GM23338 (cell line): ENCODE measurements around the gene KRT79. TPM values are rescaled to one million over a fixed set of nuclear protein-coding genes. Genes with fewer than 3 reads are reported as not detected.

Experiments used
- ATAC-seq: fragments of 200-7000 bp; cut with Tn5 transposase; 3 replicates; pipeline ENCODE4 v1.9.1; 2020
- DNase-seq: peaks from one replicate; pipeline ENCODE4 v3.0.0-alpha.2; 2015; ENCODE audit warnings: low spot score
- H2AFZ ChIP-seq: fragments of 200-600 bp; sonication (generic); 2 replicates; pipeline ENCODE4 v1.8.0; 2016; ENCODE audit warnings: antibody characterized with exemption, mild to moderate bottlenecking, moderate library complexity
- H3F3A ChIP-seq: fragments of 200-600 bp; sonication (generic); replicated peaks from 2 replicates; pipeline ENCODE4 v1.8.0; 2017; ENCODE audit warnings: antibody characterized with exemption, mixed run types, low read depth
- H3K27ac ChIP-seq: fragments of 200-600 bp; sonication (generic); 2 replicates; pipeline ENCODE4 v1.6.1; 2016; ENCODE audit warnings: low read depth
- H3K27me3 ChIP-seq: fragments of 200-600 bp; sonication (generic); 2 replicates; pipeline ENCODE4 v1.8.0; 2016; ENCODE audit warnings: mild to moderate bottlenecking, mixed run types, moderate library complexity; ENCODE audit not compliant: insufficient read depth
- H3K36me3 ChIP-seq: fragments of 200-600 bp; sonication (generic); 2 replicates; pipeline ENCODE4 v1.8.0; 2016; ENCODE audit warnings: mild to moderate bottlenecking; ENCODE audit not compliant: insufficient read depth
- H3K4me1 ChIP-seq: fragments of 200-600 bp; sonication (generic); 2 replicates; pipeline ENCODE4 v1.8.0; 2016; ENCODE audit warnings: mild to moderate bottlenecking, moderate library complexity; ENCODE audit not compliant: insufficient read depth
- H3K4me2 ChIP-seq: fragments of 200-600 bp; sonication (generic); 2 replicates; pipeline ENCODE4 v1.7.1; 2017; ENCODE audit warnings: mixed run types
- H3K4me3 ChIP-seq: fragments of 200-600 bp; sonication (generic); 2 replicates; pipeline ENCODE4 v1.6.1; 2016; ENCODE audit warnings: mixed run types
- H3K79me2 ChIP-seq: fragments of 200-600 bp; sonication (generic); replicated peaks from 2 replicates; pipeline ENCODE4 v1.8.0; 2017; ENCODE audit warnings: mild to moderate bottlenecking; ENCODE audit not compliant: insufficient read depth
- H3K9me2 ChIP-seq: fragments of 200-600 bp; sonication (generic); 2 replicates; pipeline ENCODE4 v1.8.0; 2017; ENCODE audit not compliant: insufficient read depth
- H4K20me1 ChIP-seq: fragments of 200-600 bp; sonication (generic); replicated peaks from 2 replicates; pipeline ENCODE4 v1.8.0; 2017; ENCODE audit warnings: mild to moderate bottlenecking; ENCODE audit not compliant: insufficient read depth
- H3K27ac Mint-ChIP-seq: 2 replicates; pipeline ENCODE4 v1.8.0; 2020; ENCODE audit warnings: inconsistent platforms, mild to moderate bottlenecking, moderate library complexity, mixed read lengths
- H3K27me3 Mint-ChIP-seq: 3 replicates; pipeline ENCODE4 v1.8.0; 2022; ENCODE audit warnings: low read depth, mild to moderate bottlenecking, moderate library complexity, mixed read lengths, inconsistent platforms; ENCODE audit not compliant: insufficient read depth, poor library complexity
- H3K36me3 Mint-ChIP-seq: 3 replicates; pipeline ENCODE4 v1.8.0; 2021; ENCODE audit warnings: low read depth, mild to moderate bottlenecking, inconsistent platforms, moderate library complexity, mixed read lengths
- H3K4me1 Mint-ChIP-seq: 3 replicates; pipeline ENCODE4 v1.8.0; 2020; ENCODE audit warnings: mild to moderate bottlenecking, inconsistent platforms, mixed read lengths
- H3K4me3 Mint-ChIP-seq: 3 replicates; pipeline ENCODE4 v1.8.0; 2021; ENCODE audit warnings: moderate library complexity, mild to moderate bottlenecking, inconsistent platforms, mixed read lengths
- H3K9me3 Mint-ChIP-seq: 3 replicates; pipeline ENCODE4 v1.8.0; 2020; ENCODE audit warnings: moderate library complexity, mild to moderate bottlenecking, inconsistent platforms, mixed read lengths
- CREB1 ChIP-seq: fragments of 250-450 bp; sonication (Bioruptor Pico); IDR thresholded peaks from 2 replicates; pipeline ENCODE4 v1.5.0; 2020; ENCODE audit warnings: low read depth, mild to moderate bottlenecking, moderate library complexity
- CTCF ChIP-seq, 2 experiments: fragments of 200-600 bp in 1 of 2; sonication (generic) in 1 of 2; conservative IDR thresholded peaks; 2 replicates each; pipeline versions ENCODE4 v1.5.1 to v1.6.1; 2016 to 2017; ENCODE audit warnings: antibody characterized with exemption in 2 of 2, low read depth in 2 of 2, mild to moderate bottlenecking in 2 of 2, moderate library complexity in 1 of 2
- EZH2 ChIP-seq: fragments of 200-600 bp; sonication (generic); IDR thresholded peaks from one replicate; pipeline ENCODE4 v1.8.0; 2017; ENCODE audit warnings: antibody characterized with exemption, mild to moderate bottlenecking, low read depth; ENCODE audit not compliant: unreplicated experiment
- EZH2phosphoT487 ChIP-seq: fragments of 200-600 bp; sonication (generic); IDR thresholded peaks from one replicate; pipeline ENCODE4 v1.8.1; 2018; ENCODE audit warnings: antibody characterized with exemption; ENCODE audit not compliant: unreplicated experiment
- JUNB ChIP-seq: IDR thresholded peaks from one replicate; pipeline ENCODE4 v1.6.1; 2016; ENCODE audit warnings: antibody characterized with exemption; ENCODE audit not compliant: unreplicated experiment
- NANOG ChIP-seq: IDR thresholded peaks from 2 replicates; pipeline ENCODE4 v1.6.1; 2016; ENCODE audit warnings: antibody characterized with exemption, borderline replicate concordance
- POLR2AphosphoS5 ChIP-seq: IDR thresholded peaks from 2 replicates; pipeline ENCODE4 v1.6.1; 2016; ENCODE audit warnings: antibody characterized with exemption, low read depth
- REST ChIP-seq: IDR thresholded peaks from one replicate; pipeline ENCODE4 v1.6.1; 2018; ENCODE audit warnings: antibody characterized with exemption; ENCODE audit not compliant: unreplicated experiment
- STAT1 ChIP-seq: IDR thresholded peaks from one replicate; pipeline ENCODE4 v1.6.1; 2016; ENCODE audit warnings: antibody characterized with exemption; ENCODE audit not compliant: unreplicated experiment
- ZNF114 ChIP-seq: fragments of 250-450 bp; sonication (Bioruptor Pico); IDR thresholded peaks from 2 replicates; pipeline ENCODE4 v1.5.0; 2020; ENCODE audit warnings: mild to moderate bottlenecking, moderate library complexity
- ZNF331 ChIP-seq: fragments of 250-450 bp; sonication (Bioruptor Pico); IDR thresholded peaks from 2 replicates; pipeline ENCODE4 v1.5.0; 2020; ENCODE audit warnings: low read depth, mild to moderate bottlenecking, moderate library complexity
- ZNF462 ChIP-seq: fragments of 250-450 bp; sonication (Bioruptor Pico); IDR thresholded peaks from 2 replicates; pipeline ENCODE4 v1.5.0; 2020; ENCODE audit warnings: mild to moderate bottlenecking, moderate library complexity
- polyA plus RNA-seq: library from polyadenylated mRNA; unstranded; fragments of >200 nt; fragmentation: Nextera tagmentation; extraction: Ambion mirVana; gene quantifications from 2 replicates; pipeline ENCODE4 v1.2.1, GENCODE V29; 2016
- total RNA-seq: library from RNA; depleted of rRNA; stranded (reverse); fragments of >200 nt; shearing (Covaris generic); gene quantifications from 2 replicates; pipeline ENCODE4 v1.2.3, GENCODE V29; 2014
- TF ChIP-seq, protein P1 (sequence below): IDR thresholded peaks from 2 replicates; pipeline ENCODE4 v1.6.1; 2016; ENCODE audit warnings: antibody characterized with exemption

The KRT79 gene
- total and polyA plus RNA-seq, 2 experiments from 2014 or later: 0.21 TPM; not detected in 1

GRCh38 chr12:52857500-52857899, 23.4 kb upstream of the KRT79 start:
- Histone ChIP-seq H3K4me2 (no peak overlapping the region), H3F3A (no peaks in the 10 kb centered on the region), H3K79me2 (no peaks in the 10 kb centered on the region), H3K36me3 (no peaks in the 10 kb centered on the region), H3K4me1 (no peaks in the 10 kb centered on the region), H3K9me2 (no peaks in the 10 kb centered on the region), H3K27ac (no peak overlapping the region), H2AFZ (no peak overlapping the region), H3K27me3 (no peaks in the 10 kb centered on the region), H4K20me1 (no peaks in the 10 kb centered on the region), H3K4me3 (no peak overlapping the region)
- TF ChIP-seq CREB1 (no peak), ZNF114 (CRISPR knock-in tag) (no peak), ZNF462 (CRISPR knock-in tag) (no peak), EZH2 (no peak), NANOG (no peak), JUNB (no peak), REST (no peak), EZH2phosphoT487 (no peak), ZNF331 (CRISPR knock-in tag) (no peak), CTCF (conservative IDR thresholded peaks at IDR 0.05; ENCODE audit: low read depth in 2 of 2) (no peak), POLR2AphosphoS5 (no peak), STAT1 (no peak)
- TF ChIP-seq, protein P1, sequence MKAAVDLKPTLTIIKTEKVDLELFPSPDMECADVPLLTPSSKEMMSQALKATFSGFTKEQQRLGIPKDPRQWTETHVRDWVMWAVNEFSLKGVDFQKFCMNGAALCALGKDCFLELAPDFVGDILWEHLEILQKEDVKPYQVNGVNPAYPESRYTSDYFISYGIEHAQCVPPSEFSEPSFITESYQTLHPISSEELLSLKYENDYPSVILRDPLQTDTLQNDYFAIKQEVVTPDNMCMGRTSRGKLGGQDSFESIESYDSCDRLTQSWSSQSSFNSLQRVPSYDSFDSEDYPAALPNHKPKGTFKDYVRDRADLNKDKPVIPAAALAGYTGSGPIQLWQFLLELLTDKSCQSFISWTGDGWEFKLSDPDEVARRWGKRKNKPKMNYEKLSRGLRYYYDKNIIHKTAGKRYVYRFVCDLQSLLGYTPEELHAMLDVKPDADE: no peak
- DNase-seq (no peak), ATAC-seq (no peak)
- no peak overlapping the region for H3K4me3 Mint-ChIP-seq
- H3K27ac Mint-ChIP-seq: no peak overlapping the region
- no peaks in the 10 kb centered on the region for H3K36me3 Mint-ChIP-seq
- H3K4me1 Mint-ChIP-seq: no peaks in the 10 kb centered on the region
- no peaks in the 10 kb centered on the region for H3K9me3 Mint-ChIP-seq
- peaks cover 5% of the 10 kb centered on the region for H3K27me3 Mint-ChIP-seq
